ENCODE results near the gene CCDC187. TPM values are rescaled to one million over a fixed set of nuclear protein-coding genes. Genes with fewer than 3 reads are reported as not detected.

CCDC187 gene
- total RNA-seq, 5 donors from 2014 or later (not counting 1 experiment from before 2014, with no cell fraction given) = 0.07 to 0.20 (median 0.09) TPM; not detected in 1

DNA sequence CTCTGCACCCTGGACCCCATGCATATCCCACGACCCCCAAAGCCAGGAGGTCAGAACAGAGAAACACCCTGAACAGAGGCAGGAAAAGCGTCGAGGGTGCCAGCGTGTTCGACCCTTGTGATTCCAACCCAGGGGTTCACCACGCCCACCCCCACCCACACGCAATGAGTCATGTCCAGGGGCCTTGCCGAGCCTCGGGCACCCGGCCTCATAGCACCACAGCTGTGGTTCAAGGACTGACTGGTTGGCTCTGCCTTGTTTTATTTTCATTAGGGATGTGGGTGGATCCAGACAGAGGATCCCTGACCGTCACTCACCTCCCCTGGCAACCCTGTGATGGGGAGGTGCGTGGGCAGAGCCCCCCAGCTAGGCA lies 48.7 kb downstream of the CCDC187 start:
- CTCF ChIA-PET = no interaction called here
- H3K27ac Mint-ChIP-seq = peak overlapping the region in 1 of 2 donors; percentile 52
- no peak for DNase-seq
- Histone ChIP-seq H3K4me3 (ENCODE audit: control insufficient read depth in 1 of 2, extremely low read depth in 1 of 2, low read length in 1 of 2) (no peak overlapping the region), H3K4me1 (ENCODE audit: control insufficient read depth in 1 of 2, extremely low read depth in 1 of 2, insufficient read depth in 2 of 2, low read length in 2 of 2) (no peaks in the 10 kb centered on the region), H3K27ac (ENCODE audit: low read length) (no peak overlapping the region), H3K27me3 (replicated peaks in 1 of 2; ENCODE audit: control insufficient read depth in 2 of 2, extremely low read depth in 1 of 2, insufficient read depth in 2 of 2, low read length in 1 of 2) (peaks cover 0 to 45% of the 10 kb centered on the region in 2 experiments), H3K9me3 (no peaks in the 10 kb centered on the region), H3K36me3 (ENCODE audit: control insufficient read depth in 2 of 2, extremely low read depth in 1 of 2, insufficient read depth in 1 of 2, low read length in 1 of 2) (no peaks in the 10 kb centered on the region)
- POLR2A ChIA-PET = no interaction called here
- WGBS (ENCODE audit: insufficient coverage) = 54% methylated on average over 5 of the region's 12 CpGs
- H3K4me3 Mint-ChIP-seq = no peak overlapping the region
- no peaks in the 10 kb centered on the region for H3K9me3 Mint-ChIP-seq
- no peaks in the 10 kb centered on the region for H3K36me3 Mint-ChIP-seq
- H3K4me1 Mint-ChIP-seq = no peaks in the 10 kb centered on the region
- no peak for ATAC-seq (replicated peaks in 1 of 4)
- no peaks in the 10 kb centered on the region for H3K27me3 Mint-ChIP-seq

DNA sequence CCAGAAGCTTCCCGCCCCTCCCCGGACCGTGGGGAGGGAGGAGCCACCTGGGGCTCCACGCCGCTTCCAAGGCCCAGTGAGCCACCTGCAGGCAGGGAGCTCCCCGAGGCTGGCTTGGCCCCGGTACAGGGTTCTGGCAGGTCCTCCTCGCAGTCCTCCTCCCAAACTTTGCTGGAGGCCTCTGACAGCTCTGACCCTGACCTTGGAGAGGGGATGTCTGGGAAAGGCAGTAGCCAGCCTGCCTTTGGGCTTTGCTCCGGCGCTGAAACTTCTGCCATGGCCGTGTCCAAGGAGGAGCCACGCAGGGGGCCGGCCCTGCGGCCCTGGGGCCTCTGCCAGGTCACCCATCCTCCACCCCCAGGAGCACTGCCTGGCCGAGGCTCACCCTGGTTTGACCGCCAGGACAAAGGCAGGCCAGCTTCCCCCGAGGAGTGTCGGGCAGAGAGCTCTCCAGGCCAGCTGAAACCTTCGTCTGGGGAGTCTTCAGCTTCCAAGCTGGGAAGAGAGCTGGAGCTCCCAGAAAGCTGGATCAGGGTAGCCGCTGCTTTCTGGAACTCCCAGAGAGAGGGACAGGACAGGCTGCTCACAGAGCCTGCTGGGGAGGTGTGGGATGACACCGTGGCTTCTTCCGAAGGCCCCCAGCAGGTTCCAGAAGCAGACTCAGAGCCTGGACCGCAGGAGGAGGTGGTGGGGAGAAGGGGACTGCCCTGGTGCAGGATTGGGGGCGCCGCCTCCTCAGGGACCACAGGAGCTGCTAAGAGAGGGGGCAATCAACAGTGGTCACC lies 49.3 kb downstream of the CCDC187 start:
- H3K36me3 Mint-ChIP-seq = no peaks in the 10 kb centered on the region
- H3K4me3 Mint-ChIP-seq = no peak overlapping the region
- no peak for DNase-seq
- Histone ChIP-seq H3K4me3 (ENCODE audit: control insufficient read depth in 1 of 2, extremely low read depth in 1 of 2, low read length in 1 of 2) (no peak overlapping the region), H3K9me3 (no peaks in the 10 kb centered on the region), H3K27ac (ENCODE audit: low read length) (no peak overlapping the region), H3K4me1 (ENCODE audit: control insufficient read depth in 1 of 2, extremely low read depth in 1 of 2, insufficient read depth in 2 of 2, low read length in 2 of 2) (no peaks in the 10 kb centered on the region), H3K27me3 (replicated peaks in 1 of 2; ENCODE audit: control insufficient read depth in 2 of 2, extremely low read depth in 1 of 2, insufficient read depth in 2 of 2, low read length in 1 of 2) (peaks cover 0 to 45% of the 10 kb centered on the region in 2 experiments), H3K36me3 (ENCODE audit: control insufficient read depth in 2 of 2, extremely low read depth in 1 of 2, insufficient read depth in 1 of 2, low read length in 1 of 2) (no peaks in the 10 kb centered on the region)
- no peaks in the 10 kb centered on the region for H3K4me1 Mint-ChIP-seq
- WGBS (ENCODE audit: insufficient coverage) = 67% methylated on average over 16 of the region's 25 CpGs
- H3K9me3 Mint-ChIP-seq = no peaks in the 10 kb centered on the region
- ChIA-PET POLR2A (no interaction called here), CTCF (no interaction called here)
- H3K27me3 Mint-ChIP-seq = no peaks in the 10 kb centered on the region
- ATAC-seq (replicated peaks in 1 of 4) = no peak
- peak overlapping the region in 1 of 2 donors; percentile 52 for H3K27ac Mint-ChIP-seq

GRCh38 chr9:136253246-136254130 lies 50.4 kb downstream of the CCDC187 start:
- Histone ChIP-seq H3K9me3 (no peaks in the 10 kb centered on the region), H3K4me3 (ENCODE audit: control insufficient read depth in 1 of 2, extremely low read depth in 1 of 2, low read length in 1 of 2) (no peak overlapping the region), H3K36me3 (ENCODE audit: control insufficient read depth in 2 of 2, extremely low read depth in 1 of 2, insufficient read depth in 1 of 2, low read length in 1 of 2) (no peaks in the 10 kb centered on the region), H3K27me3 (replicated peaks in 1 of 2; ENCODE audit: control insufficient read depth in 2 of 2, extremely low read depth in 1 of 2, insufficient read depth in 2 of 2, low read length in 1 of 2) (peaks cover 0 to 43% of the 10 kb centered on the region in 2 experiments), H3K4me1 (ENCODE audit: control insufficient read depth in 1 of 2, extremely low read depth in 1 of 2, insufficient read depth in 2 of 2, low read length in 2 of 2) (no peaks in the 10 kb centered on the region), H3K27ac (ENCODE audit: low read length) (no peak overlapping the region)
- no peak overlapping the region for H3K27ac Mint-ChIP-seq
- no peaks in the 10 kb centered on the region for H3K36me3 Mint-ChIP-seq
- H3K27me3 Mint-ChIP-seq = no peaks in the 10 kb centered on the region
- POLR2A ChIA-PET = no interaction called here
- ATAC-seq (replicated peaks in 1 of 4) (no peak), DNase-seq (no peak)
- no peaks in the 10 kb centered on the region for H3K9me3 Mint-ChIP-seq
- WGBS (ENCODE audit: insufficient coverage) = 83% methylated on average over 28 of the region's 32 CpGs
- no peak overlapping the region for H3K4me3 Mint-ChIP-seq
- no peaks in the 10 kb centered on the region for H3K4me1 Mint-ChIP-seq
- CTCF ChIA-PET = no interaction called here

DNA sequence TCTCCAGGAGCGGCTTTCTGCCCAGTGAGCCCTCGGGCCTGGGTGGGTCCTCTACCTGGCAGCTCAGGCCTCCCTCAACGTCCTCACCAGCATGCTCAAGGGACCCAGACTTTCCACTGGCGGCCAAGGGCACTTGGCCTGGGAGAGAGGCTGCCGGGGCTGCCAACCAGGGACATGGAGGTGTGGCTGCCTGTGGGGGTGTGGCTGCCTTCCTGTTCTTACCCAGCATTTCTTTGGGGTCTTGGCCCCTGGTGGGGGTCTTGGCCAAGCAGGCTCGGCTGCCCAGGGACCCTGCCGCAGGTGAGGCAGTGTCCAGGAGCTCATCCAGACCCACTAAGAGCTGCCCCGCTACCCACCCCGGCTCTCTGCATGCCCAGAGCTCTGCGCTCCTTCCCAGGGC lies 51.0 kb downstream of the CCDC187 start:
- Histone ChIP-seq H3K9me3 (no peaks in the 10 kb centered on the region), H3K36me3 (ENCODE audit: control insufficient read depth in 2 of 2, extremely low read depth in 1 of 2, insufficient read depth in 1 of 2, low read length in 1 of 2) (no peaks in the 10 kb centered on the region), H3K4me3 (ENCODE audit: control insufficient read depth in 1 of 2, extremely low read depth in 1 of 2, low read length in 1 of 2) (no peak overlapping the region), H3K27ac (ENCODE audit: low read length) (no peak overlapping the region), H3K27me3 (replicated peaks in 1 of 2; ENCODE audit: control insufficient read depth in 2 of 2, extremely low read depth in 1 of 2, insufficient read depth in 2 of 2, low read length in 1 of 2) (peaks cover 0 to 41% of the 10 kb centered on the region in 2 experiments), H3K4me1 (ENCODE audit: control insufficient read depth in 1 of 2, extremely low read depth in 1 of 2, insufficient read depth in 2 of 2, low read length in 2 of 2) (no peaks in the 10 kb centered on the region)
- Mint-ChIP-seq H3K9me3 (no peaks in the 10 kb centered on the region), H3K4me3 (no peak overlapping the region), H3K4me1 (no peaks in the 10 kb centered on the region), H3K27me3 (no peaks in the 10 kb centered on the region), H3K36me3 (no peaks in the 10 kb centered on the region), H3K27ac (no peak overlapping the region)
- ChIA-PET CTCF (no interaction called here), POLR2A (no interaction called here)
- ATAC-seq (replicated peaks in 1 of 4) (no peak), DNase-seq (no peak)
- WGBS (ENCODE audit: insufficient coverage) = 91% methylated on average over 5 of the region's 10 CpGs

DNA sequence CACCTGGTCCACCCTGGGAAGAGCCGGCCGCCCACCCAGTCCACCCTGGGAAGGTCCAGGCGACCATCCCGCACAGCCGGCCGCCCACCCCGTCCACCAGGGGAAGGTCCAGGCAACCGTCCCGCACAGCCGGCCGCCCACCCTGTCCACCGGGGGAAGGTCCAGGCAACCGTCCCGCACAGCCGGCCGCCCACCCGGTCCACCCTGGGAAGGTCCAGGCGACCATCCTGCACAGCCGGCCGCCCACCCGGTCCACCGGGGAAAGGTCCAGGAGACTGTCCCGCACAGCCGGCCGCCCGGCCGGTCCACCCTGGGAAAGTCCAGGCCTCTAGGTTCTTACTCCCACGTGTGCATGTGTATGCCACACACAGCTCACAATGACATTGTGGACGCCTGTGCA lies 51.6 kb downstream of the CCDC187 start:
- CTCF ChIA-PET = no interaction called here
- Mint-ChIP-seq H3K4me1 (no peaks in the 10 kb centered on the region), H3K9me3 (no peaks in the 10 kb centered on the region), H3K27me3 (no peaks in the 10 kb centered on the region), H3K27ac (no peak overlapping the region), H3K36me3 (no peaks in the 10 kb centered on the region), H3K4me3 (no peak overlapping the region)
- WGBS (ENCODE audit: insufficient coverage) = 91% methylated on average over 26 of the region's 29 CpGs
- no peak for DNase-seq
- Histone ChIP-seq H3K4me1 (ENCODE audit: control insufficient read depth in 1 of 2, extremely low read depth in 1 of 2, insufficient read depth in 2 of 2, low read length in 2 of 2) (no peaks in the 10 kb centered on the region), H3K27me3 (replicated peaks in 1 of 2; ENCODE audit: control insufficient read depth in 2 of 2, extremely low read depth in 1 of 2, insufficient read depth in 2 of 2, low read length in 1 of 2) (peaks cover 0 to 36% of the 10 kb centered on the region in 2 experiments), H3K9me3 (no peaks in the 10 kb centered on the region), H3K4me3 (ENCODE audit: control insufficient read depth in 1 of 2, extremely low read depth in 1 of 2, low read length in 1 of 2) (no peak overlapping the region), H3K36me3 (ENCODE audit: control insufficient read depth in 2 of 2, extremely low read depth in 1 of 2, insufficient read depth in 1 of 2, low read length in 1 of 2) (no peaks in the 10 kb centered on the region), H3K27ac (ENCODE audit: low read length) (no peak overlapping the region)
- POLR2A ChIA-PET = no interaction called here
- no peak for ATAC-seq (replicated peaks in 1 of 4)

DNA sequence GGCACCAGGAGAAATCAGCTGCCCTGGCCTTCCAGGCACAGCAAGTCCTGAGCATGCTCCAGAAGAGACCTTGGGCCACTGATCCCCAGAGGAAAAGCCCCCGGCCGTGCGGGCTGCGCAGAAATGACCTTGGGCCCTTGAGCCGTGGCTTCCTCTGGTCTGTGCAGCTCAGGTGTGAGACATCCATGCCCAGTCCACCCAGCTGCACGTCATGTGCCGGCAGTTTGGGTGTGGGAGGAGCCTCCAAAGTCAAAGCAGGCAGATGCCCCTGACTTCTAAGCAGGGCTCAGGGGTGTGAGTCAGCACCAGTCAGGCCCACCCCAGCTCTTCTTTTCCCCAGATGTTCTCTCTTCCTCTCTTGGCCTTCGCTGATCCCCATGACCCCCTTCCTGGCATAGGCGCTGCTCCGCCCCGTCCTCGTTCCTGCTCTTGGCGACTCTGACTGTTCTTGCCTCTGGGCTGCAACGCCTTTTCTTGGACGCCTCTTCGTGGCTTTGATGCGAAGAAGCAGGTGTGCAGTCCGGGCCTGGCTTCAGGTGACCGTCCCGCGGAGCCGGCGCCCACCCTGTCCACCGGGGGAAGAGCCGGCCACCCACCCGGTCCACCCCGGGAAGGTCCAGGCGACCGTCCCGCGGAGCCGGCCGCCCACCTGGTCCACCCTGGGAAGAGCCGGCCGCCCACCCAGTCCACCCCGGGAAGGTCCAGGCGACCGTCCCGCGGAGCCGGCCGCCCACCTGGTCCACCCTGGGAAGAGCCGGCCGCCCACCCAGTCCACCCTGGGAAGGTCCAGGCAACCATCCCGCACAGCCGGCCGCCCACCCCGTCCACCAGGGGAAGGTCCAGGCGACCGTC lies 52.4 kb downstream of the CCDC187 start:
- Mint-ChIP-seq H3K4me3 (no peak overlapping the region), H3K9me3 (no peaks in the 10 kb centered on the region), H3K27me3 (no peaks in the 10 kb centered on the region), H3K4me1 (no peaks in the 10 kb centered on the region), H3K36me3 (no peaks in the 10 kb centered on the region), H3K27ac (no peak overlapping the region)
- Histone ChIP-seq H3K4me3 (ENCODE audit: control insufficient read depth in 1 of 2, extremely low read depth in 1 of 2, low read length in 1 of 2) (no peak overlapping the region), H3K27me3 (replicated peaks in 1 of 2; ENCODE audit: control insufficient read depth in 2 of 2, extremely low read depth in 1 of 2, insufficient read depth in 2 of 2, low read length in 1 of 2) (peaks cover 0 to 36% of the 10 kb centered on the region in 2 experiments), H3K4me1 (ENCODE audit: control insufficient read depth in 1 of 2, extremely low read depth in 1 of 2, insufficient read depth in 2 of 2, low read length in 2 of 2) (peaks cover 0 to under 1% of the 10 kb centered on the region in 2 experiments), H3K9me3 (no peaks in the 10 kb centered on the region), H3K36me3 (ENCODE audit: control insufficient read depth in 2 of 2, extremely low read depth in 1 of 2, insufficient read depth in 1 of 2, low read length in 1 of 2) (no peaks in the 10 kb centered on the region), H3K27ac (ENCODE audit: low read length) (no peak overlapping the region)
- ATAC-seq (replicated peaks in 1 of 4) (no peak), DNase-seq (no peak)
- ChIA-PET POLR2A (no interaction called here), CTCF (no interaction called here)
- 89% methylated on average over 31 of the region's 50 CpGs for WGBS (ENCODE audit: insufficient coverage)

All from T-cell (primary cell).